ENCODE results near the gene CLEC7A. TPM values are rescaled to one million over a fixed set of nuclear protein-coding genes. Genes with fewer than 3 reads are reported as not detected.

CLEC7A gene
- 1.3 TPM for total RNA-seq
- long read RNA-seq = 0 reads

DNA sequence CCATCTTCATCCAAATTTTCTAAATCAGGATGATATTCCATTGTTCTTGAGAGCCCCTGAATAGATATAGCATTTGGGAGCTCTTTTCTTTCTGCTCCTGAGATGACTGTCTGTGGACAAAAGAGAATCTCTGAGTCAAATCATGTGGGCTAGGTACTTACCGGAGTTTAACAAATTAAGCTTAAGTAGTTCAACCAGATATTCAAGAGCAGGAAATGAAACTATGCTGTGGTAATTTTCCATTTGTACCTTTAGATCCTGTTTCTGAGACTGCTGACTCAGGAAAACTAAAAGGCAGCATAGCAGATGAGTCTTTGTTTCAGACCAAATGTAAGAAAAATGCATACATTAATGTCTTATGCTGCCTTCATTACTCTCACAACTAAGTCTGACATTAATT lies at the start of gene CLEC7A:
Gene CLEC7A (minus strand): TSS at position 158 of the 400 bp plus-strand sequence. CDS start 117 bp downstream, at position 41.
- H3K4me1 ChIP-seq = peaks cover 16% of the 10 kb centered on the region
- peak within 1 kb of the TSS; percentile 35 for H3K4me3 ChIP-seq
- no peaks in the 10 kb centered on the region for H3K9me3 ChIP-seq (replicated peaks)
- intact Hi-C loops (cut with micrococcal nuclease) = no loop called here
- no peaks in the 10 kb centered on the region for H3K27me3 ChIP-seq (ENCODE audit: low read depth)
- TF ChIP-seq, protein P1, sequence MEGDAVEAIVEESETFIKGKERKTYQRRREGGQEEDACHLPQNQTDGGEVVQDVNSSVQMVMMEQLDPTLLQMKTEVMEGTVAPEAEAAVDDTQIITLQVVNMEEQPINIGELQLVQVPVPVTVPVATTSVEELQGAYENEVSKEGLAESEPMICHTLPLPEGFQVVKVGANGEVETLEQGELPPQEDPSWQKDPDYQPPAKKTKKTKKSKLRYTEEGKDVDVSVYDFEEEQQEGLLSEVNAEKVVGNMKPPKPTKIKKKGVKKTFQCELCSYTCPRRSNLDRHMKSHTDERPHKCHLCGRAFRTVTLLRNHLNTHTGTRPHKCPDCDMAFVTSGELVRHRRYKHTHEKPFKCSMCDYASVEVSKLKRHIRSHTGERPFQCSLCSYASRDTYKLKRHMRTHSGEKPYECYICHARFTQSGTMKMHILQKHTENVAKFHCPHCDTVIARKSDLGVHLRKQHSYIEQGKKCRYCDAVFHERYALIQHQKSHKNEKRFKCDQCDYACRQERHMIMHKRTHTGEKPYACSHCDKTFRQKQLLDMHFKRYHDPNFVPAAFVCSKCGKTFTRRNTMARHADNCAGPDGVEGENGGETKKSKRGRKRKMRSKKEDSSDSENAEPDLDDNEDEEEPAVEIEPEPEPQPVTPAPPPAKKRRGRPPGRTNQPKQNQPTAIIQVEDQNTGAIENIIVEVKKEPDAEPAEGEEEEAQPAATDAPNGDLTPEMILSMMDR (IDR thresholded peaks at IDR 0.05; ENCODE audit: borderline replicate concordance) = no peak
- peak within 1 kb of the TSS; percentile 52 for H3K27ac ChIP-seq (replicated peaks)
- no peak for DNase-seq
- no peaks in the 10 kb centered on the region for H3K36me3 ChIP-seq

DNA sequence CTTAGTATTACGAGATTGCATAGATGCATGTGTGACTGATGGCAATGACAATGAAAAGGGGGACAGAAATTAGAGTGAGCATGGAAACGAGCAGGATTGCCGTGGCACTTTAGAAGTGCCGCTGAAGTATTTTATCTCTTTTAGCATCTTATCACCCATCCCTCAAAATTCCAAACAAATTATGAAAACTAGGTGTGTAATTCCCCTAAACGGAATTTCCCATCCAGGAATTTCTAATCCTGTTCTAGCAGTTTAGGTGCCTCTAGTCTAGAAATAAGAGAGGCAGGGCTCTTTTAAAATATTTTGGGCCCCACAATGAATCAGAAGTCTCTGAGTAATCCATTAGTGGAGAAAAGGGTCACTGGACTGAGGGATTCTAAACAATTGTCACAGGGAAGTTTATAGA lies 49.8 kb upstream of the CLEC7A start:
- TF ChIP-seq, protein P1 (IDR thresholded peaks at IDR 0.05; ENCODE audit: borderline replicate concordance) = no peak
- intact Hi-C loops (cut with micrococcal nuclease) = no loop called here

DNA sequence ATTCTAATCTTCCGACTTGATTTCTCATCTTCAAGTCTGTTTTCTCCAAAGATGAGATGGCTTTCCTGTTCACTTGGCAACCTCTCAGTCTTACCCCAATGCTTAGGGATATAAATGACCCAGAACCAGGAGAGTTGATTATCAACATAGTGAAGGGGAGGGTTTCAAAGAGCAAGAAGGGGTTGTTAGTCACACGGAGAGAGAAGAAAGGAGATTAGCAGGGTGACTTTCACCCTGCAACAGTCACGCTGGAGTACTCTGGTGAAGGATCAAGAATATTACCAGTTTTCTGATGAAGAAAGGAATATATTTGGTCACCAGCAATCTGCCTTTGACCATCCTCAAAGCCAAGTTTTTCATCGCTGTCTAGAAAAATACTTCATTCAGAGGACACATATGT lies 48.8 kb upstream of the CLEC7A start, which contains the start of gene TMEM52B:
Gene TMEM52B (plus strand): TSS at position 212 of the 400 bp plus-strand sequence. CDS start 543 bp downstream, outside the sequence.
- H3K27ac ChIP-seq (replicated peaks) = no peak within 1 kb of the TSS
- no peak for DNase-seq

More for the DNA sequence above, 49.8 kb upstream of the CLEC7A start:
- Histone ChIP-seq H3K27ac (replicated peaks) (no peak overlapping the region), H3K36me3 (no peaks in the 10 kb centered on the region), H3K4me3 (no peak overlapping the region), H3K27me3 (ENCODE audit: low read depth) (peaks cover 28% of the 10 kb centered on the region), H3K4me1 (no peaks in the 10 kb centered on the region), H3K9me3 (replicated peaks) (no peaks in the 10 kb centered on the region)
- DNase-seq = no peak

DNA sequence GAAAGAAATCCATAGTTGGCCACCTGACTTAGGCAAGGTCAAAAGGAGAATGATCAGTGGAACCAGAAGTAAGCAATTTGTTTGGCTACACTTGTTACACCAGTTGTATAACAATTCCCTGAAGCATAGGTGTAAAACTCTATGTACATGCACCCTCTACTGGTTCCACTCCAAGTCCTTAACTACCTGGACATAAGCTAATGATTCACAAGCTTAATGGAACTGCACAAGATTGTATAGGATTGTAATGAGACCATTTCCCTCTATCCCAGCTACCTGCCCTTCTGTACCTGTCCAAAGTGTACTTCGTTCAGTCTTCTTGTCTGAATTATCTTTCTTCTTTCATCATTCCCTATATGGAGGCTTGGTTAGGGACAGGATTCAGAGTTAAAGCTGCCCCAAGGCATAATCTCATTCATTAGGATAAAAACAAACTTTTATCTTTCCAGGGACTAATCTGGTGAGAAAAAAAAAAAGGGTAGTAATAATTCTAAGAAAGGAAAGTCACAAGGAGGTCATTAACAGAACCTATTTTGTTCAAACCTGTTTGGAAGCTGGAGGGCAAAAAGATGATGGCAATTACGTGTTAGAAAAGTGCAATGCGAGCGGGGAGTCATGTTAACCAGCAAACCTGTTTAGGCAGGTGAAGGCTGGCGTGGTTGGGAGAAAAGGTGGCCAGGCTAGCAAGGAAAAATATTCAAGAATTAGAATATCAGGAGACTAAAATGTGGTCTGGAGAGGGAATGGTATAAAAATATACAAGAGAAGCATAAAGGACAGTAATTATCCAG lies 46.0 kb upstream of the CLEC7A start:
- intact Hi-C loops (cut with micrococcal nuclease) = no loop called here
- Histone ChIP-seq H3K9me3 (replicated peaks) (no peaks in the 10 kb centered on the region), H3K4me1 (no peaks in the 10 kb centered on the region), H3K27ac (replicated peaks) (no peak overlapping the region), H3K27me3 (ENCODE audit: low read depth) (peaks cover 20% of the 10 kb centered on the region), H3K36me3 (no peaks in the 10 kb centered on the region), H3K4me3 (no peak overlapping the region)
- TF ChIP-seq, protein P1 (IDR thresholded peaks at IDR 0.05; ENCODE audit: borderline replicate concordance) = no peak
- DNase-seq = no peak

More for the DNA sequence above, 48.8 kb upstream of the CLEC7A start, which contains the start of gene TMEM52B:
- no peaks in the 10 kb centered on the region for H3K36me3 ChIP-seq
- H3K4me3 ChIP-seq = no peak within 1 kb of the TSS
- intact Hi-C loops (cut with micrococcal nuclease) = no loop called here
- H3K9me3 ChIP-seq (replicated peaks) = no peaks in the 10 kb centered on the region
- H3K4me1 ChIP-seq = no peaks in the 10 kb centered on the region
- TF ChIP-seq, protein P1 (IDR thresholded peaks at IDR 0.05; ENCODE audit: borderline replicate concordance) = no peak
- H3K27me3 ChIP-seq (ENCODE audit: low read depth) = peaks cover 23% of the 10 kb centered on the region

DNA sequence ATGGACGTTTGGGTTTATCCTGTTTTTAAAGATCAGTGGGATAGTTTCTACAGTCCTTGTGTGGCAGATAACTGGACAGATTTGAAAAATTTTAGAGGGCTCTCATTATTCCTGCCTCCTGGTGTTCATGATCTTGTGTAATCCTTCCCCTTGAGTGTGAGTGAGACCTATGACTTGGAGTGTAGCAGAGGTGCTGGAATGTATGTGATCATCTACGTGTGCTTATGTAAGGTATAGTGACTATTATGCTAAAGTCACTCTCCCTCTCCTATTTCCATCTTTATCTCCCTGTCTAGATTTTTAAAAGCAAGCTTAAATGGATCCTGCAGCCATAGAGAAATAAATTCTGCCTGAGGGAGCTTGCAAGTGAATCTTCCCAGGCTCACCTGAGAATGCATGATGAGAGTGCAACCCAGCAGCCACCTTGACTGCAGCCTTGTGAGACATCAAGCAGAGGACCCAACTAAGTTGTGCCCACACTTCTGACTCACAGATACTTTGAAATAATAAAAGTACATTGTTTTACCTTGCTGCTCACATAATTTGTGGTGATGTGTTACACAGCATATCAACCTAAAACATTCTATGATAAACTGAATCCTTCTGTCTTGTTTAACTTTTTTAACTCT lies 45.1 kb upstream of the CLEC7A start:
- peaks cover 14% of the 10 kb centered on the region for H3K27me3 ChIP-seq (ENCODE audit: low read depth)
- no peaks in the 10 kb centered on the region for H3K36me3 ChIP-seq
- no peaks in the 10 kb centered on the region for H3K4me1 ChIP-seq
- no peak overlapping the region for H3K4me3 ChIP-seq
- no peaks in the 10 kb centered on the region for H3K9me3 ChIP-seq (replicated peaks)
- no peak overlapping the region for H3K27ac ChIP-seq (replicated peaks)
- TF ChIP-seq, protein P1 (IDR thresholded peaks at IDR 0.05; ENCODE audit: borderline replicate concordance) = no peak
- no peak for DNase-seq
- intact Hi-C loops (cut with micrococcal nuclease) = no loop called here

Measured in left ventricle myocardium inferior (tissue), 1 donor.